Measurements from ENCODE around the gene TFB1M. TPM values are rescaled to one million over a fixed set of nuclear protein-coding genes. Genes with fewer than 3 reads are reported as not detected.

The TFB1M gene
- total RNA-seq, 4 donors from 2014 or later, result 6.7 to 20.3 (median 14.9) TPM

DNA sequence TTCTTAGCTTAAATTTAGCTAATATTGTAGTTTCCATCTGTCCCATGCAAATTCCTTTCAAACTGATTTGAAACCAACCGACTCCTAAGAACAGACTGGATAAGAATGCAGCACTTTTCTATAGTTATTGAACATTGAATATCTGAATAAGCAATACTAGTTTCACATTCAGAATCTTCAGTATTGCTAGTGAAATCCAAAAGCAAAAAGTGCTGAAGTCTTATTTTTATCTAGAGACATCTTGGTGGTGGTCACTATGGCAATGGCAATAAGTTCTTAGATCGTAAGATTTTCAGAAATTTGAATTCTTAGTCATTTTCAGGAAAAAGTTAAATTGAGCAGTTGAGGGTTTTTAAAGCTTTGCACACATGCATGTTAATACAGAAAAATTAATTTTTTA, 2.7 kb downstream of the TFB1M start:
- Histone ChIP-seq H3K4me3 (no peak overlapping the region), H3K4me1 (peaks cover 17% of the 10 kb centered on the region), H3K27me3 (no peaks in the 10 kb centered on the region), H3K27ac (no peak overlapping the region), H3K9me3 (no peaks in the 10 kb centered on the region), H3K36me3 (peaks cover 19% of the 10 kb centered on the region)
- TF ChIP-seq POLR2AphosphoS5 (IDR thresholded peaks at IDR 0.05) (no peak), POLR2A (IDR thresholded peaks at IDR 0.05) (no peak), EP300 (IDR thresholded peaks at IDR 0.05) (no peak)
- TF ChIP-seq, protein P1, sequence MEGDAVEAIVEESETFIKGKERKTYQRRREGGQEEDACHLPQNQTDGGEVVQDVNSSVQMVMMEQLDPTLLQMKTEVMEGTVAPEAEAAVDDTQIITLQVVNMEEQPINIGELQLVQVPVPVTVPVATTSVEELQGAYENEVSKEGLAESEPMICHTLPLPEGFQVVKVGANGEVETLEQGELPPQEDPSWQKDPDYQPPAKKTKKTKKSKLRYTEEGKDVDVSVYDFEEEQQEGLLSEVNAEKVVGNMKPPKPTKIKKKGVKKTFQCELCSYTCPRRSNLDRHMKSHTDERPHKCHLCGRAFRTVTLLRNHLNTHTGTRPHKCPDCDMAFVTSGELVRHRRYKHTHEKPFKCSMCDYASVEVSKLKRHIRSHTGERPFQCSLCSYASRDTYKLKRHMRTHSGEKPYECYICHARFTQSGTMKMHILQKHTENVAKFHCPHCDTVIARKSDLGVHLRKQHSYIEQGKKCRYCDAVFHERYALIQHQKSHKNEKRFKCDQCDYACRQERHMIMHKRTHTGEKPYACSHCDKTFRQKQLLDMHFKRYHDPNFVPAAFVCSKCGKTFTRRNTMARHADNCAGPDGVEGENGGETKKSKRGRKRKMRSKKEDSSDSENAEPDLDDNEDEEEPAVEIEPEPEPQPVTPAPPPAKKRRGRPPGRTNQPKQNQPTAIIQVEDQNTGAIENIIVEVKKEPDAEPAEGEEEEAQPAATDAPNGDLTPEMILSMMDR (IDR thresholded peaks at IDR 0.05), result no peak
- DNase-seq (ENCODE audit: low spot score in 2 of 2), result no peak
- WGBS, result 89% methylated on average over 2 of the region's 2 CpGs

DNA sequence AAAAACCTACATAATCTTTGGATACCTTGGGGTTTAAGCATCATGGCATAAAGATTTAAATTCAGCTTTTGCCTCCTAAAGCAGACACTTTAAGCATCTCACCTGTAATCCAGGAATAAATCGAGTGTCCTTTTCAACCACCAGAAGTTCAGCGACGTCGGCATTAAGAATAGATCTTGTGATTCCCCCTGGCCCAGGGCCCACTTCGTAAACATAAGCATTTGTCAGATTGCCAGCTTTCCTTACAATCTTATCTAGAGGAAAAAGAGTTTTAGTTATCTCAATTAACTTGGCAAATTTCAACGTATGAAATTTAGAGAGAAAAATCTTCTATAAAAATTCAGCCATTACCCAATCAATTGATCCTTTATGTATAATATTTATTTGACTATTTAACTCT, 3.2 kb downstream of the TFB1M start:
- H3K9me3 ChIP-seq, result no peaks in the 10 kb centered on the region
- no peak overlapping the region for H3K27ac ChIP-seq
- 38% methylated on average over 6 of the region's 6 CpGs for WGBS
- H3K36me3 ChIP-seq, result peaks cover 22% of the 10 kb centered on the region
- no peak overlapping the region for H3K4me3 ChIP-seq
- no peak for DNase-seq (ENCODE audit: low spot score in 2 of 2)
- H3K4me1 ChIP-seq, result peaks cover 17% of the 10 kb centered on the region
- TF ChIP-seq POLR2A (IDR thresholded peaks at IDR 0.05), result no peak
- no peak for TF ChIP-seq EP300 (IDR thresholded peaks at IDR 0.05)
- TF ChIP-seq, protein P1 (IDR thresholded peaks at IDR 0.05), result no peak
- no peak for TF ChIP-seq POLR2AphosphoS5 (IDR thresholded peaks at IDR 0.05)
- H3K27me3 ChIP-seq, result no peaks in the 10 kb centered on the region

DNA sequence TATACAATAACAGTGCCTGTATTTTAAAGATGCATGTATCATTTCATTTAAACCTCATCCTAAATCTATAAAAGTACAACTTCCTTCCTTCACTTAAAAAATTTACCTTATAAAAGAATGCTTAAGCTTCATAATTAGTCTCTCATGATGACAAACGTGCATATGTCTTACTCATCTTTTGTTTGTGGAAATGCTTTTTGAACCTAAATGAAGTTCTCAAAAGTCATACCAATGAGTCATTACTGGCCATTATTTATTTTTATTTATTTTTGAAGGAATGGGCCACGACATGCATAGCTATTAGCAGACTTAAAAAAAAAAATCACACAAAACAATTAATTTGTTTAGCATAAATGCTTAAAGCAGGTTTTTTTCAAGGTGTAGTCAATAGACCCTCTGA, 3.7 kb downstream of the TFB1M start:
- 44% methylated on average over 2 of the region's 2 CpGs for WGBS
- Histone ChIP-seq H3K4me3 (no peak overlapping the region), H3K4me1 (peaks cover 16% of the 10 kb centered on the region), H3K27me3 (no peaks in the 10 kb centered on the region), H3K27ac (no peak overlapping the region), H3K36me3 (peaks cover 22% of the 10 kb centered on the region), H3K9me3 (no peaks in the 10 kb centered on the region)
- no peak for DNase-seq (ENCODE audit: low spot score in 2 of 2)
- TF ChIP-seq POLR2A (IDR thresholded peaks at IDR 0.05), result no peak

DNA sequence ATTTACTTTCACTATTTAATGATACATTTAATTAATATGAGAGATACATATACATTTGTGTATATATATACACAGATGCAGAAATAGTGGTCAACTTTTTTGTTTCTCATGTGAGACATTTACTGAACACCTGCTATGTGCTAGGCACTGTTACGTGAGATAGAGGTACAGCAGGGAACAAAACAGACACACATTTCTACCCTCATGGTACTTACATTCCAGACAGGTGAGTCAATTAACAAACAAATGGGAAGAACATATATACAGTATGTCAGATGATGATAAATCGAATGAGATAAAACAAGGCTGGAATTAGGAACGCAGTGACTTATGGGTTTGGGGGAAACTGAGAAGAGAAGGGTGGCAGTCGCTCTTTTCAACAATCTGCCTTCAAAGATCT, 5.1 kb downstream of the TFB1M start:
- peaks cover 8% of the 10 kb centered on the region for H3K4me1 ChIP-seq
- H3K27ac ChIP-seq, result no peak overlapping the region
- DNase-seq (ENCODE audit: low spot score in 2 of 2), result no peak
- H3K36me3 ChIP-seq, result peaks cover 22% of the 10 kb centered on the region
- H3K4me3 ChIP-seq, result no peak overlapping the region
- TF ChIP-seq, protein P1 (IDR thresholded peaks at IDR 0.05), result no peak
- TF ChIP-seq EP300 (IDR thresholded peaks at IDR 0.05), result no peak
- TF ChIP-seq POLR2AphosphoS5 (IDR thresholded peaks at IDR 0.05), result no peak
- no peak for TF ChIP-seq POLR2A (IDR thresholded peaks at IDR 0.05)
- H3K9me3 ChIP-seq, result no peaks in the 10 kb centered on the region
- H3K27me3 ChIP-seq, result no peaks in the 10 kb centered on the region
- 93% methylated on average over 4 of the region's 4 CpGs for whole genome bisulfite sequencing

DNA sequence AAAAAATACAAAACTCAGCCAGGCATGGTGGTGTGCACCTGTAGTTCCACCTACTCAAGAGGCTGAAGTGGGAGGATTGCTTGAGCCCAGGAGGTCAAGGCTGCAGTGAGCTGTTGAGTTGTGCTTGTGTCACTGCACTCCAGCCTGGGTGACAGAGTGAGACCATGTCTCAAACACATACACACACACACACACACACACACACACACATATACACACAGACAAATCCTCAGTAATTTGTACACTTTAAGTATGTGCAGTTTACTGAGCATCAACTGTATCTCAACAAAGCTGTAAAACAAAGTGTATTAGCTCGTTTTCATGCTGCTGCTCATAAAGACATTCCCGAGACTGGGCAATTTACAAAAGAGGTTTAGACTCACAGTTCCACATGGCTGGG, 7.3 kb downstream of the TFB1M start:
- TF ChIP-seq, protein P1 (IDR thresholded peaks at IDR 0.05), result no peak
- TF ChIP-seq EP300 (IDR thresholded peaks at IDR 0.05) (no peak), POLR2AphosphoS5 (IDR thresholded peaks at IDR 0.05) (no peak), POLR2A (IDR thresholded peaks at IDR 0.05) (no peak)
- no peak for DNase-seq (ENCODE audit: low spot score in 2 of 2)
- Histone ChIP-seq H3K9me3 (no peaks in the 10 kb centered on the region), H3K4me3 (no peak overlapping the region), H3K36me3 (peaks cover 31% of the 10 kb centered on the region), H3K27ac (no peak overlapping the region), H3K4me1 (no peaks in the 10 kb centered on the region), H3K27me3 (no peaks in the 10 kb centered on the region)
- 65% methylated on average over 2 of the region's 2 CpGs for WGBS

DNA sequence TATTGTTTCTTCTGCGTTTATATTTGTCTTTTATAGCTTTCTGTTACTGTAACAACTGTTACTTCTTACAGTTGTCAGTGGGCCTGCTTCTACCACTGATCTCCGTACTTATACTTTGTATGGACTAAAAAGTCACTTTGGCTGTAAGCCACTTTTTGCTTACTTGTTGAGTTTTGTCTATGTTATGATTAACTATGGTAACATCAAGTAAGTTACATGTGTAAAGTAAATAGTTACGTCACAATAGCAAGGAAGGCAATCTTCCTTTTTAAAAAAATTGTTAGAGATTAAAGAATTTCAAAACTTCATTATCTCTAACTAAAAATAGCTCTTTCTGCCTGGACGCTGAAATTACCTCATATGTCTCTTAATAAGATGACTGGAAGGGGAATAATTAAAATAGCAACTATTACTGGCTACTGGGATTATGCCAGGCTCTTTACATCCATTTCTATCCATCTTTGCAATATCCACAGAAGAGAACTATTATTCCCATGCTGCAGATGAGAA, 10.9 kb downstream of the TFB1M start:
- Histone ChIP-seq H3K4me1 (no peaks in the 10 kb centered on the region), H3K9me3 (no peaks in the 10 kb centered on the region), H3K36me3 (peaks cover 33% of the 10 kb centered on the region), H3K27me3 (no peaks in the 10 kb centered on the region), H3K27ac (no peak overlapping the region), H3K4me3 (no peak overlapping the region)
- TF ChIP-seq, protein P1 (IDR thresholded peaks at IDR 0.05), result no peak
- TF ChIP-seq POLR2AphosphoS5 (IDR thresholded peaks at IDR 0.05), result no peak
- TF ChIP-seq POLR2A (IDR thresholded peaks at IDR 0.05), result no peak
- no peak for TF ChIP-seq EP300 (IDR thresholded peaks at IDR 0.05)
- no peak for DNase-seq (ENCODE audit: low spot score in 2 of 2)
- WGBS, result 63% methylated on average over 4 of the region's 4 CpGs

Data from suprapubic skin (tissue), 4 donors.